Neural crest cell (in vitro differentiated cells): ENCODE results near the gene METAP1D. TPM values are rescaled to one million over a fixed set of nuclear protein-coding genes. Genes with fewer than 3 reads are reported as not detected.
A peak's percentile ranks its signal among the peaks of the same experiment; 100 is the strongest.

Experiments
- DNase-seq: peaks from one replicate; pipeline ENCODE4 v3.0.0; 2021; ENCODE audit warnings: low read depth, mixed read lengths, low spot score
- H3K27ac Mint-ChIP-seq: one replicate; pipeline ENCODE4 v1.8.0; 2021; ENCODE audit warnings: mild to moderate bottlenecking, mixed read lengths; ENCODE audit not compliant: unreplicated experiment
- H3K27me3 Mint-ChIP-seq: 2 replicates; pipeline ENCODE4 v1.8.0; 2021; ENCODE audit warnings: low read depth, mild to moderate bottlenecking, mixed read lengths
- H3K36me3 Mint-ChIP-seq: 2 replicates; pipeline ENCODE4 v1.8.0; 2021; ENCODE audit warnings: low read depth, mild to moderate bottlenecking, mixed read lengths
- H3K4me1 Mint-ChIP-seq: 2 replicates; pipeline ENCODE4 v1.8.0; 2021; ENCODE audit warnings: mixed read lengths
- H3K4me3 Mint-ChIP-seq: one replicate; pipeline ENCODE4 v1.8.0; 2021; ENCODE audit warnings: mild to moderate bottlenecking, mixed read lengths
- H3K9me3 Mint-ChIP-seq: 2 replicates; pipeline ENCODE4 v1.8.0; 2021; ENCODE audit warnings: mixed read lengths
- total RNA-seq: library from RNA; stranded (reverse); gene quantifications from 2 replicates; pipeline ENCODE4 v1.2.1, GENCODE V29; 2021
- TF ChIP-seq, protein P1 (sequence below): fragments of 200-600 bp; sonication (generic); conservative IDR thresholded peaks from 2 replicates; pipeline ENCODE4 v1.5.0; 2021; ENCODE audit warnings: antibody characterized with exemption, mild to moderate bottlenecking

METAP1D gene
- total RNA-seq, 1 donor from 2014 or later: 11.0 TPM

DNA sequence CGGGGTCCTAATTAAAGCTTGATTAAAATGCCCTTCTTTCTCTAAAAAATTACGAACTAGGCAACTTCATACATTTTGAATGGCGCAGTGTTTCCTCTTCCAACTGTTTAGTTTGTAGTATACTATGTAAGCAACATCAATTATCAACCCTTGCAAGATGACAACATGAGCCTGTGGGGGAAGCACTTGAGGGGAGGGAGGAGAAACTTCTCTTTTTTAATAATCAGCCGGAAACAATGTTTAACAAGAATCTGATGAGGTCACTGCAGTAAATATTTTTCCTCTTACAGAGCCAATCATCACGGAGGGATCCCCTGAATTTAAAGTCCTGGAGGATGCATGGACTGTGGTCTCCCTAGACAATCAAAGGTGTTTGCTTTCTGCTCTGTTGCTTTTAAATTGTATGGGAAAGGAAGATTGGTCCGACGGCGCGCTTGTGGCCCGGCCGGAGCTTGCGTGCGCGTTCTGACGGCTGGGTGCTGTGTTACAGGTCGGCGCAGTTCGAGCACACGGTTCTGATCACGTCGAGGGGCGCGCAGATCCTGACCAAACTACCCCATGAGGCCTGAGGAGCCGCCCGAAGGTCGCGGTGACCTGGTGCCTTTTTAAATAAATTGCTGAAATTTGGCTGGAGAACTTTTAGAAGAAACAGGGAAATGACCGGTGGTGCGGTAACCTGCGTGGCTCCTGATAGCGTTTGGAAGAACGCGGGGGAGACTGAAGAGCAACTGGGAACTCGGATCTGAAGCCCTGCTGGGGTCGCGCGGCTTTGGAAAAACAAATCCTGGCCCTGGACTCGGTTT, 80.3 kb downstream of the METAP1D start:
- no peak overlapping the region for H3K27ac Mint-ChIP-seq
- H3K36me3 Mint-ChIP-seq: peaks cover 3% of the 10 kb centered on the region
- peak overlapping the region; percentile 68 for H3K4me3 Mint-ChIP-seq
- H3K4me1 Mint-ChIP-seq: peaks cover 49% of the 10 kb centered on the region
- DNase-seq: no peak
- H3K27me3 Mint-ChIP-seq: peaks cover 94% of the 10 kb centered on the region
- TF ChIP-seq, protein P1, sequence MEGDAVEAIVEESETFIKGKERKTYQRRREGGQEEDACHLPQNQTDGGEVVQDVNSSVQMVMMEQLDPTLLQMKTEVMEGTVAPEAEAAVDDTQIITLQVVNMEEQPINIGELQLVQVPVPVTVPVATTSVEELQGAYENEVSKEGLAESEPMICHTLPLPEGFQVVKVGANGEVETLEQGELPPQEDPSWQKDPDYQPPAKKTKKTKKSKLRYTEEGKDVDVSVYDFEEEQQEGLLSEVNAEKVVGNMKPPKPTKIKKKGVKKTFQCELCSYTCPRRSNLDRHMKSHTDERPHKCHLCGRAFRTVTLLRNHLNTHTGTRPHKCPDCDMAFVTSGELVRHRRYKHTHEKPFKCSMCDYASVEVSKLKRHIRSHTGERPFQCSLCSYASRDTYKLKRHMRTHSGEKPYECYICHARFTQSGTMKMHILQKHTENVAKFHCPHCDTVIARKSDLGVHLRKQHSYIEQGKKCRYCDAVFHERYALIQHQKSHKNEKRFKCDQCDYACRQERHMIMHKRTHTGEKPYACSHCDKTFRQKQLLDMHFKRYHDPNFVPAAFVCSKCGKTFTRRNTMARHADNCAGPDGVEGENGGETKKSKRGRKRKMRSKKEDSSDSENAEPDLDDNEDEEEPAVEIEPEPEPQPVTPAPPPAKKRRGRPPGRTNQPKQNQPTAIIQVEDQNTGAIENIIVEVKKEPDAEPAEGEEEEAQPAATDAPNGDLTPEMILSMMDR: no peak
- no peaks in the 10 kb centered on the region for H3K9me3 Mint-ChIP-seq

DNA sequence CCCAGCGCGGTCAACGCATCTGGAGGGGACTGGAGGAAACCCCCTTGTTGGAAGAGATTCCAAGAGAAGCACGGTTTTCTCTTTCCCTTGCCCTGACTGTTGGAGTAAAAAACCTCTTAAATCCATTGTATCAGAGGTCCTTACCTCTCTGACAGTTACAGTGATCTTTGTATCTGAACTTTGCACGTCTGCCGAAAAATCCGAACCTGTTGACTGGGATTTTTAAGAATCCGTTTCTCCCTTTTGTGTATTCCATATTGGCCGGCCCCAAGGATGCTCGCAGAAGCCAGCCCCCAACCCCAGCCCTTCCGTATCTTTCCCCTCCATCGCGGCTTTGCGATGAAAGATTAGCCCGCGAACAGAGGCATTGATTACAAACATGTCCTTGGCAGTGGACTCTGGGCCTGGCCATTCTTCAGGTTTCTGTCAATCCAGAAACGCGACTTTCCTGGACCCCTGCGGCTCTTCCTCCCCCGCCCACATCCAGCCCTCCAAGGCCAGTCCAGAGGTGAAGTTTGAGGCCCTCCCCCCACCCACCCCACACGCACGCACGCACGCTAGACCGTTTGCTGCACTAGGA, 81.0 kb downstream of the METAP1D start:
- TF ChIP-seq, protein P1: no peak
- H3K9me3 Mint-ChIP-seq: no peaks in the 10 kb centered on the region
- H3K4me3 Mint-ChIP-seq: peak overlapping the region; percentile 68
- no peak overlapping the region for H3K27ac Mint-ChIP-seq
- peaks cover 94% of the 10 kb centered on the region for H3K27me3 Mint-ChIP-seq
- DNase-seq: no peak
- peaks cover 5% of the 10 kb centered on the region for H3K36me3 Mint-ChIP-seq
- H3K4me1 Mint-ChIP-seq: peaks cover 49% of the 10 kb centered on the region

DNA sequence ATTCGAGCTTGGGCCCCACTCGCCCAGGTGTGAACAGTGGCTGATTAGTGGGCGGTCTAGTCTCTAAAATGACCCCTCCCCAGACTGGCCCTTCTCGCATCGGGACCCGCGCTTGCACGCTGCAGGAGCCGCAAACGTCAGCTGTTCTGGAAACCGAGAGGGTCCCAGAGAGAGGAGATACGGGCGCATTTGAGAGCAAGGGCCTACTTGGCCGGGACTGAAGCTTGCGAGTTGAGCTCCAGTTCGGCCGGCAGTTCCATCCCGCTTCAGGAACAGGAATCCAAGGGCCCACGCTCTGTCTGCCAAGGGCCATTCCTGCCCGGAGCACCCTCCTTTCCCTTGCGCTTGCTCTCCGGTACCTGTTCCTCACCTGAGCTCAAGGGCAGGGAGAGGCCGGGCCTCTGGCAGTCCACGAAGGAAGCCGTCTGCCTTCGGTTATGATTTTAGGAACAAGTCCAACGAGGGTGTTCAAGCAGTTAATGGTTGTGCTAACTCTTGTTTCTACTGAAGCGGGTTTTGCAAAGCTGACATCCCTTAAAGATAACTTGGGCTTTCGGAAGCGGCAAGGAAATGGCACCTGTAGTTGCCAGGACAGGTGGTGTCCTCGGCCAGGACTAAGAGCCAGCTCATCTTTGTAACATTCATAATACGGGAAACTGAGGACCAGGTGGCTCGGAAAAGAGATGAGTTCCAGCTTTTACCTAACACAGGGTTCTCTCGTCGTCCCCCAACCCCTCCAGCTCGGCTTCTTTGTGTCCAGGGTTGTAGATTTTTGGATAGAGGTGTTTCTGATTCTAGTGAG, 81.7 kb downstream of the METAP1D start:
- H3K4me3 Mint-ChIP-seq: peak overlapping the region; percentile 99
- peak; percentile 14 for DNase-seq
- TF ChIP-seq, protein P1: no peak
- peaks cover 96% of the 10 kb centered on the region for H3K27me3 Mint-ChIP-seq
- peaks cover 7% of the 10 kb centered on the region for H3K36me3 Mint-ChIP-seq
- no peak overlapping the region for H3K27ac Mint-ChIP-seq
- H3K9me3 Mint-ChIP-seq: no peaks in the 10 kb centered on the region
- H3K4me1 Mint-ChIP-seq: peaks cover 46% of the 10 kb centered on the region

DNA sequence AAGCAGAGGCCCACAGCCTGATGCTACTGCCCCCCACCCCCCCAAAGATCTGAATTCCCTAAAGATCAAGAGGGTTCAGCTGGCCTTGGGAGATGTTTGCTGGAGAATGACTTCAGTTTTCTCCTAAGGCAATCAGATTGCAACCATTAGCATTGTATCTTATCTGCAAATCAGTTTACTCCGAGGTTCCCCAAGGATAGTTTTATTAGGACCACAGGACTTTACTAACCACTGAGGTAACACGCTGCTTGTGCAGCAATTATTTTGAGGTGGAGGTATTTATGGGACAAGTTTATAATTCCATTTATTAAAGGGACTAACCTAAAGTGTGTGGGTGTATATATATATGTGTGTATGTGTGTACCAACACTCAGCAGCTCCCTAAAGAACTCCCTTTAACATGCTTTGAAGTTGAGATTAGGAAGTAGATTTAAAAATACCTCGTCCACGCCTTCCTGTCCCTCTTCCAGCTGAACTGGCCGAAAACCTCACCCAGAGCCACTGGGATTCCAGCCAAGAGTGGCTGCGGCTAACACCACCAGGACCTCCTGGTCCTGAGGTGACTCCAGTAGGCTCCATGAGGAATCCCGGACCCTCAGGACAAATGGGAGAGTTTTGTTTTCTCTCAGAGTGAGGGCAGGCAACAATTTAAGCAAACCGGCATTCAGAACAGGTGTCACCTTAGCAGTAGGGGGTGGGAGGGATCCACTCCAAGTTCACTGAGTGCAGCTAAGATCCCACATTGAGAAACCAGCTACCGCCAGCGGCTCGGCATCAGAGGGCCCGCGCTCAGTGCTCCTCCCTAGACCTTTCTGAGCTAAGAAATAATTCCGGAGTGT, 82.6 kb downstream of the METAP1D start:
- peak; percentile 12 for DNase-seq
- no peak overlapping the region for H3K27ac Mint-ChIP-seq
- H3K36me3 Mint-ChIP-seq: peaks cover 16% of the 10 kb centered on the region
- peak overlapping the region; percentile 99 for H3K4me3 Mint-ChIP-seq
- TF ChIP-seq, protein P1: no peak
- peaks cover 98% of the 10 kb centered on the region for H3K27me3 Mint-ChIP-seq
- no peaks in the 10 kb centered on the region for H3K9me3 Mint-ChIP-seq
- peaks cover 54% of the 10 kb centered on the region for H3K4me1 Mint-ChIP-seq
